ENCODE results near the gene FBXW8. TPM values are rescaled to one million over a fixed set of nuclear protein-coding genes. Genes with fewer than 3 reads are reported as not detected.

FBXW8 gene
- total and polyA plus RNA-seq, 8 donors: 3.6 to 9.6 (median 8.3) TPM

DNA sequence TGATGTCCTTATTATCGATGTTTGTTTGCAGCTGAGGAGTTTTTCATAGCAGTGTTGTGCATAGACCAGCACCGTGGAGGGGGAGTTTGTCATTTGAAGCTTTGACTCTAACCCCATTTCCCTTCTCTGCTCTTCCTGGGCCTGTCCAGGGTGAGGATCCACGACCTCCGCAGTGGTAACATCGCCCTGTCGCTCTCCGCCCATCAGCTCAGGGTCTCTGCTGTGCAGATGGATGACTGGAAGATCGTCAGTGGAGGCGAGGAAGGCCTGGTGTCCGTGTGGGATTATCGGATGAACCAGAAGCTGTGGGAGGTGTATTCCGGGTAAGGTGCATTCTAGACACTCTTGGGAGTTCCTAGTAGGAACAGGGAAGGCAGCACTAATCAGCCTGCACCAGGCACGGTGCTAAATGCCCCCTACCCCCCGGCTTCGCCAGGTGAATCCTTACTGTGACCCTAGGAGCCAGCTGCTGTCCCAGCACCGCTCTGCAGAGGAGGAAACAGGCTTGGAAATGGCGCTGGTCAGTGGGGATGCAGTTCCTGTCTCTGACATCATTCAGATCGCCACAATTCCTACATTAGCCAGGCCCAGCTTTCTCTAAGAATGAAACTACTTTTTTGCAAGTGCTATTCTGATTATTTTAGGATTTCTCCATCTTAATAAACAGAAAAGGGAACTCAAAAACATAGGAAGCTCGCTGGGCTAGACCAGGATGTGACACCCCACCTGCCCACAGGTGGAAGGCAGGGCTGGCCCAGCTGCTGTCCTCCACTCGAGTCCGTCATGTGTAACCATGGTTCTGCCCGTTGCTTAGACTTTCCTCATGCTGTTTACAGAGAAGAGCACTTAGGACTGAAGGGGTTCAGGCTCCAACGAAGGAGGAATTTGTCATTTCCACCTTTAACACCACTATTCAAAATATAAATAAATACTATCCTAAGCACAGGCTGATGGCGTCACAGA is 113.5 kb downstream of the FBXW8 start:
- no peak overlapping the region for H3K4me3 ChIP-seq
- H3K9me3 ChIP-seq: no peaks in the 10 kb centered on the region
- TF ChIP-seq, protein P1, sequence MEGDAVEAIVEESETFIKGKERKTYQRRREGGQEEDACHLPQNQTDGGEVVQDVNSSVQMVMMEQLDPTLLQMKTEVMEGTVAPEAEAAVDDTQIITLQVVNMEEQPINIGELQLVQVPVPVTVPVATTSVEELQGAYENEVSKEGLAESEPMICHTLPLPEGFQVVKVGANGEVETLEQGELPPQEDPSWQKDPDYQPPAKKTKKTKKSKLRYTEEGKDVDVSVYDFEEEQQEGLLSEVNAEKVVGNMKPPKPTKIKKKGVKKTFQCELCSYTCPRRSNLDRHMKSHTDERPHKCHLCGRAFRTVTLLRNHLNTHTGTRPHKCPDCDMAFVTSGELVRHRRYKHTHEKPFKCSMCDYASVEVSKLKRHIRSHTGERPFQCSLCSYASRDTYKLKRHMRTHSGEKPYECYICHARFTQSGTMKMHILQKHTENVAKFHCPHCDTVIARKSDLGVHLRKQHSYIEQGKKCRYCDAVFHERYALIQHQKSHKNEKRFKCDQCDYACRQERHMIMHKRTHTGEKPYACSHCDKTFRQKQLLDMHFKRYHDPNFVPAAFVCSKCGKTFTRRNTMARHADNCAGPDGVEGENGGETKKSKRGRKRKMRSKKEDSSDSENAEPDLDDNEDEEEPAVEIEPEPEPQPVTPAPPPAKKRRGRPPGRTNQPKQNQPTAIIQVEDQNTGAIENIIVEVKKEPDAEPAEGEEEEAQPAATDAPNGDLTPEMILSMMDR (IDR thresholded peaks at IDR 0.05): no peak
- no peak for FAIRE-seq
- peaks cover 10 to 15% (median 11%) of the 10 kb centered on the region in 3 donors for H3K4me1 ChIP-seq
- peaks cover 7 to 23% (median 21%) of the 10 kb centered on the region in 3 donors for H3K36me3 ChIP-seq
- peak in 1 of 6 donors; percentile 30 for DNase-seq
- 86% methylated on average over 24 of the region's 24 CpGs for WGBS, 2 donors
- no peak for ATAC-seq
- H3K27me3 ChIP-seq: no peaks in the 10 kb centered on the region
- no peak overlapping the region for H3K27ac ChIP-seq
- intact Hi-C loops (cut with DNase I): loop anchor here in 1 of 3 donors (10.0 kb wide), 1 partner anchor 91 kb away; no protein-coding TSS in a partner anchor

DNA sequence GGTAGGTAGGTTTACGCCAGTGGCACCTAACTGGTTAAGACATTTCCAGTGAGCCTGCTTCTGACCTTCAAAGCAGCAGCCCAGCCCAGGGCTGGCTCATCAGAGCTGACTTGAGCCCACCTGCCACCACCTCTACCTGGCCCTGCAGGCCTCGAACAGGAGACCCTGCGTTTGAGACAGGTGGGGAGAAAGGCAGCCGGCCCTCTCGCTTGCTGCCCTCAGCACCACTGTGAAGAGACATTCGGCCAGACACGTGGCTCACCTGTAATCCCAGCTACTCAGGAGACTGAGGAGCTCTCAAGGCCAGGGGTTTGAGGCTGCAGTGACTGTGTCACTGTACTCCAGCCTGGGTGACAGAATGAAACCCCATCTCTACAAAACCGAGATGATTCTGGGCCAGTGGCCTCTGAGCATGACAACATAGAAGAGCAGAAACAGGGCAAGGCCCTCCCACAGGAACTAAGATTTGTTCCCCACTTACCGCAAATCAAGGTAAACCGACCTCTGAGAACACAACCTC is 114.3 kb downstream of the FBXW8 start:
- Histone ChIP-seq H3K4me1 (peaks cover 10 to 18% (median 13%) of the 10 kb centered on the region in 3 donors), H3K36me3 (peaks cover 7 to 23% (median 21%) of the 10 kb centered on the region in 3 donors), H3K27me3 (no peaks in the 10 kb centered on the region), H3K27ac (peak overlapping the region in 1 of 4 donors; percentile 65), H3K9me3 (no peaks in the 10 kb centered on the region), H3K4me3 (no peak overlapping the region)
- TF ChIP-seq, protein P1 (IDR thresholded peaks at IDR 0.05): no peak
- ATAC-seq: no peak
- intact Hi-C loops (cut with DNase I): loop anchor here in 2 of 3 donors (5.0 to 10.0 kb wide), 2 partner anchors 90 to 97 kb away; no protein-coding TSS in a partner anchor
- no peak for FAIRE-seq
- peak in 1 of 6 donors; percentile 65 for DNase-seq
- WGBS, 2 donors: 71% methylated on average over 10 of the region's 10 CpGs

DNA sequence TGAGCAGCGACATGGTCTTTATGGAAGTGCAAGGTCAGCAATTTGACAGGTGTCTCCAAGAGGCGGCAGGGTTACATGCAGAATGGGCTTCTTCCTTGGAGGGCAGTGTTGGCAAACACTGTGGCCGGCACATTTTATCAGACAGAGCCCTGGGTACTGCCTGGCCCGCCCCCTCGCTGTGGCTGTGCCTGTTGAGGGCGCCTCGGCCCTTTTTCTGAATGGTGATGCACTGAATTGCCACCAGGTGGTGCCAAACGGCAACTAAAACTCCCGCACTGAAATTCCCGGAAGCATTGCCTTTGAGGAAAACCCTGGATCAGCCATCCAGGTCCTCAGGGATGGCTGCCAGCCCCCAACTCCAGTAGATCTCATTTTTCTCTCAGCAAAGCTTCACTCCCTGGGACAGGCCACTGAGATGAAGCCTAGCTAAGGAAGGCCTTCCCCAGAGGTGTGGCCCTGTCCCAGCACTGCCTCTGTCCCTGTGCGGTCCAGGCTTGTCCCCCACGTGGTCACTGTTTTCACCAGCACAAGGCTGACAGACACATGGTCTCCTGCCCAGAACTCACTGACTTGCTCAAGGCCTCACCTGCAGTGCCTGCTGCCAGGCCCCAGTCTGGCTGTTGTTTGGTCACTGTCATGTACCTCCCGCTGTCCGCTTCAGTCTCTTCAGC is 114.9 kb downstream of the FBXW8 start:
- H3K27me3 ChIP-seq: no peaks in the 10 kb centered on the region
- WGBS, 2 donors: 12% methylated on average over 14 of the region's 14 CpGs
- H3K36me3 ChIP-seq: peaks cover 7 to 24% (median 23%) of the 10 kb centered on the region in 3 donors
- H3K9me3 ChIP-seq: no peaks in the 10 kb centered on the region
- peak overlapping the region in 3 of 4 donors; percentile 28 to 65 (median 56) for H3K27ac ChIP-seq
- TF ChIP-seq, protein P1 (IDR thresholded peaks at IDR 0.05): peak; percentile 88 to 95 (median 91)
- ATAC-seq (peak; percentile 91 to 93 (median 92)), DNase-seq (peak; percentile 79 to 92 (median 86)), FAIRE-seq (no peak)
- peaks cover 10 to 22% (median 19%) of the 10 kb centered on the region in 3 donors for H3K4me1 ChIP-seq
- intact Hi-C loops (cut with DNase I): loop anchor here (2.0 to 10.0 kb wide), 3 partner anchors 89 to 97 kb away; no protein-coding TSS in a partner anchor
- no peak overlapping the region for H3K4me3 ChIP-seq

DNA sequence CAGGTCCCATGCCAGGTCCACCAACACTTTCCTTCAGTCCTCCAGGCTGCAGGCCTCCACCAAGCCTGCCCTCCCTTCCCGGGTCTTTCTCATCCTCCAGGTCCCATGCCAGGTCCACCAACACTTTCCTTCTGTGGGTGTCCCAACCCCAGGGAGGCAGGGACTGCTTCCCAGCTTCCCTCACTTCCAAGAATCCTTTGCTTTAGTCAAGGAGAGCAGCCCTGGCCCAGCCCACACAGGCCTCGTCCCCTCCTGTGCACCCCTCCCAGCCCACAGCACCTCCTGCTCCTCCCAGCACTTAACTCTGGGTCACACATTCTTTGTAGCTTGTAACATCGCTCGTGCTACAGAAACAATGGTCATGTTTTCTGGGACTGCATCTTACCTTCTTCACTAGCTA is 115.6 kb downstream of the FBXW8 start:
- 43 to 54% methylated on average over 4 of the region's 4 CpGs for WGBS, 2 donors
- intact Hi-C loops (cut with DNase I): loop anchor here (2.0 to 10.0 kb wide), 3 partner anchors 88 to 96 kb away; no protein-coding TSS in a partner anchor
- DNase-seq (peak in 1 of 6 donors; percentile 48), ATAC-seq (no peak), FAIRE-seq (no peak)
- Histone ChIP-seq H3K36me3 (peaks cover 7 to 24% (median 23%) of the 10 kb centered on the region in 3 donors), H3K4me1 (peaks cover 10 to 25% (median 23%) of the 10 kb centered on the region in 3 donors), H3K9me3 (no peaks in the 10 kb centered on the region), H3K27me3 (no peaks in the 10 kb centered on the region), H3K4me3 (no peak overlapping the region), H3K27ac (peak overlapping the region in 3 of 4 donors; percentile 28 to 65 (median 56))
- TF ChIP-seq, protein P1 (IDR thresholded peaks at IDR 0.05): no peak

Measured in pancreas (tissue), 10 donors.